GM18867 (cell line): ENCODE results near the gene AQP11.
A peak's percentile ranks its signal among the peaks of the same experiment; 100 is the strongest.
"Not testable (repeated sequence)": the region's sequence is repeated elsewhere in the genome, so short reads cannot be mapped to it uniquely, and the experiment has no call there.

Experiments
- ATAC-seq: cut with Tn5 transposase; IDR thresholded peaks from one replicate; pipeline ENCODE4 v1.9.1; 2021; ENCODE audit warnings: mild to moderate bottlenecking, moderate library complexity; ENCODE audit not compliant: unreplicated experiment

The AQP11 gene, protein sequence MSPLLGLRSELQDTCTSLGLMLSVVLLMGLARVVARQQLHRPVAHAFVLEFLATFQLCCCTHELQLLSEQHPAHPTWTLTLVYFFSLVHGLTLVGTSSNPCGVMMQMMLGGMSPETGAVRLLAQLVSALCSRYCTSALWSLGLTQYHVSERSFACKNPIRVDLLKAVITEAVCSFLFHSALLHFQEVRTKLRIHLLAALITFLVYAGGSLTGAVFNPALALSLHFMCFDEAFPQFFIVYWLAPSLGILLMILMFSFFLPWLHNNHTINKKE

GRCh38 chr11:77589521-77590193 lies at the start of gene AQP11:
AQP11 (plus strand) TSS chr11:77589953; CDS start chr11:77589993, 40 bp downstream.
- ATAC-seq, result peak; percentile 89

GRCh38 chr11:77542296-77542695 lies 47.5 kb upstream of the AQP11 start:
- no peak for ATAC-seq

DNA sequence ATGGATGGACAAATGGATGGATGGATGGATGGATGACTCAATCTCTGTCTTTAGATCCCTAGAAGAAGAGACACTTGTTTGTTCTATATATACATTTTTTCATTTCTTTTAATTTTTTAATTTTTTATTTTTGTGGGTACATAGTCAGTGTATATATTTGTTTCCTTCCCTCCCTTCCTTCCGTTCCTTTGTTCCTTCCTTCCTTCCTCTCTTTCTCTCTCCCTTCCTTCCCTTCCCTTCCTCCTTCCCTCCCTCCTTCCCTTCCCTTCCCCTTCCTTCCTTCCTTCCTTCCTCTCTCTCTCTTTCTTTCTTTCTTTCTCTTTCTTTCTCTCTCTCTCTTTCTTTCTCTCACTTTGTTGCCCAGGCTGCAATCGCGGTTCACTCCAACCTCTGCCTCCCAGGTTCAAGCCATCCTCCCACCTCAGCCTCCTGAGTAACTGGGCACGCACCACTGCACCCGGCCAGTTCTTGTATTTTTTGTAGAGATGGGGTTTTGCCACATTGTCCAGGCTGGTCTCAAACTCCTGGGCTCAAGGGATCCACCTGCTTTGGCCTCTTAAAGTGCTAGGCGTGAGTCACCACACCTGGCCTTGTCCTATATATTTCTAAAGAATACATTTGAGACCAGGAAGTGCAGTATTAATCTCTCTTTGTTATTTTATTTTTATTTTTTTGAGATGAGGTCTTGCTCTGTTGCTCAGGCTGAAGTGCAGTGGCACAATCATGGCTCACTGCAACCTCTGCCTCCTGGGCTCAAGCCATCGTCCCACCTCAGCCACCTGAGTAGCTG lies 42.5 kb upstream of the AQP11 start:
- ATAC-seq, result no peak

GRCh38 chr11:77547863-77548551 lies 41.7 kb upstream of the AQP11 start:
- ATAC-seq, result no peak

DNA sequence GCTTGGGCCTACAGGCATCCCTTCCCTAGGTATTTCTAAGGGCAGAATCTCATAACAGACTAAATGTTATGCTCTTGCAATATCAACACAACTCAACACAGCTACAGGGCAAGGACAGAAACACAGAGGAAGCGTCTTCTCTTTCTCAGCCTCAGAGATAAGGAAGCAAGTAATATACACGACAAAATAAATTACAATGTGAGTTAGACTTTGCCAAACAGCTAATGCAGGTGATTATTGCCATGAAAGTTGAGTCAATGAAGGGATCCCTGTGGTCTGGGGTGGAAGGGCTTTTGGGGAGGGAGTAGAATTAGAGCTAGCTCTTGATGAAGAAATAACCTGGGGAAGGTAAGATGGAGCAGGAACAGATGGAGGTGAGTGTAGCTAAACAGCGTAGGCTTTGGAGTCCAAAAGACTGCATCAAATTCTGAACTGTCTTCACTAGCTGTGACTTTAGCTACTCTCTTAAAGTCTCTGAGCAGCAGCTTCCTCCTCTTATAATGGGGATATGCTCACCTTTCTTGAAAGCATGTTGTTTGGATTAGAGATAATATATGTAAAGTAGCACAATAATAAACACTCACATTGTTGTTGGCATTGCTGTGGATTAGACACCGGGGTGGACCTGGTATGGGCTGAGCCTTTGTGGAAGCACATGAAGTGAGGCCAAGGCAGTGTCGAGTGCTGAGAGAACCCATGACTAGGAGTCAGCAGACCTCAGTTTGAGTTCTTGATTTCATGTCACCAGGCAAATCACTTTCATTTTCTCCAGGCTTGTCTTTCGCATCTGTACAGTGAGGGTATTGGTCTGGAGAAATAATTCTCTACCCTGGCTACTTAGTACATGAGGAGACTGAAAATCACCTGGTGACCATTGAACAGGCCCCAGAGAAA lies 41.0 kb upstream of the AQP11 start:
- ATAC-seq, result no peak

DNA sequence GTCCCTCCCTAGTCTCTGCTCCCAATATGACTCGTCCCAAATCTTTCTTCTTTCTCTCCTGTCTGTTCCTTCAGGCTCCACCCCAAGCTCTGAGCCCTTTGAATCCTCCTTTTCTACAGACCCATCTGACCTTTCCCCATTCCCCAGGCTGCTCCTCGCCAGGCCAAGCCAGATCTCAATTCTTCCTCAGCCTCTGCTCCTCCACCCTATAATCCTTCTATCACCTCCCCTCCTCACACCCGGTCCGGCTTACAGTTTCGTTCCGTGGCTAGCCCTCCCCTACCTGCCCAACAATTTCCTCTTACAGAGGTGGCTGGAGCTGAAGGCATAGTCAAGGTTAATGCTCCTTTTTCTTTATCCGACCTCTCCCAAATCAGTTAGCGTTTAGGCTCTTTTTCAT lies 38.3 kb upstream of the AQP11 start:
- ATAC-seq, result not testable (repeated sequence)

GRCh38 chr11:77557553-77557952 lies 32.2 kb upstream of the AQP11 start:
- no peak for ATAC-seq

DNA sequence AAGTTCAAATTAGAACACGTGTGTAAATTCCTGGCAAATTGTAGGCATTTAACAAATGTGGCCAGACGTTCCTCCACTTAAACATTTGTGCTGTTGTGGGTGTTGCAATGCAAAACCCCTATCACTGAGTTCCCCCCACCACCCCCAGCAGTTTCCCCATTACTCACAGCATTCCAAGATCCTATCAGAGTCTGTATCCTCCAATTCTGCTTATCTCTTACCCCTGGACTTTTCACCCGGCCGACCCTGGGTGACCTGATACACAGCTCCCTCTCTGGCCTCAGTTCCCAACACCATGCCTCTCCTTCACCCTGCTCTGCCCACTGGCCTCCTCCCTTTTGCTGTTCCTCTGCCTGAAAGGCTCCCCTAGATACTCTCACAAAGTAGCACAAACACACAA lies 31.4 kb upstream of the AQP11 start:
- ATAC-seq, result no peak

DNA sequence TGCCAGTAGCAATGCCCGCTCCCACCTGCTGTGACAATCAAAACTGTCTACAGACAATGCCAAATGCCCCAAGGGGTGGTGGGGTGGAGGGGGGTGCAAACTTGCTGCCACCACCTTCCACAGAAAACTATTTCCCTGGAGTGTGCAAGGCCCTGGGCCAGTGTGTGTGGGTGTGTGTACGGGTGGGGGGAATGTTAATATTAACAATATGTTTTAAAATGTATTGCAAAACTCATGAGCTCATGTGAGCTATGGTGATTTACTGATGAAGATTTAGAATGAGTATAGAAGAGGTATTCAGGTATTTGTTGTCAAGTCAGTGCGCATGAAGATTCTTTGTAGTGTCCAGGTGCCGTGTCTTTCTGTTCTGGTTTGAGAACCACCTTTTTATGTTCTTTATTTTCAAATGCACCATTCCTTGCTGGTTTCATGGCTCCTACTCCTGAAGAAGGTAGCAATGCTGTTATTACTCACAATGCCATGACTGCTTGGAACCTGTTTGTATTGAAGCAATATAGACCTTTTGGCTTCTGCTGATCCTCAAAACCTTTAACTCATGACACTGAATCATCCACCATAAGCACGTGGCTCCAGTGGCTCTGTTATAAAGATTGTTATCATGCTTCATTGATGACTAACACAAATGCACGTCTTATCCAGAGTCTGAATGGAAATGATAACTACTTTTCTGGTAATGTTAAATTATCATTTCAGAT lies 29.9 kb upstream of the AQP11 start:
- ATAC-seq, result no peak

DNA sequence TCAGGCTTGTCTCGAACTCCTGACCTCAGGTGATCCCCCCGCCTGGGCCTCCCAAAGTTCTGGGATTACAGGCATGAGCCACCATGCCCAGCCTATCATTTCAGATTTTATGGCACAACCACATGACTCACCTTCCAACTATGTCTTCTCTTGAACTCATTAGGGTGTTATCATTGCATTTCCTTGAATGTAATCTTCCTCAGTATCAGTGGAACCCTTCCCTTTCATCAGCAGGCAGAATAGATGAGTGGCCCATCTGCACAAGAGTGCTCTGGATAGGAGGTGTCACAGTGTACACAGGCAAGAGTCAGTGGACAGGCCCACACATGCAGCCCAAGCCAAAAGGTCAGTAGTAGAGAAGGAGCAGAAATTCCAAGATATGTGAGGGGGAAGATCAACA lies 29.1 kb upstream of the AQP11 start:
- no peak for ATAC-seq

- no peak for ATAC-seq
Observed at GRCh38 chr11:77561257-77561656, 28.5 kb upstream of the AQP11 start.

- ATAC-seq, result no peak
Observed at GRCh38 chr11:77568306-77568705, 21.4 kb upstream of the AQP11 start.

DNA sequence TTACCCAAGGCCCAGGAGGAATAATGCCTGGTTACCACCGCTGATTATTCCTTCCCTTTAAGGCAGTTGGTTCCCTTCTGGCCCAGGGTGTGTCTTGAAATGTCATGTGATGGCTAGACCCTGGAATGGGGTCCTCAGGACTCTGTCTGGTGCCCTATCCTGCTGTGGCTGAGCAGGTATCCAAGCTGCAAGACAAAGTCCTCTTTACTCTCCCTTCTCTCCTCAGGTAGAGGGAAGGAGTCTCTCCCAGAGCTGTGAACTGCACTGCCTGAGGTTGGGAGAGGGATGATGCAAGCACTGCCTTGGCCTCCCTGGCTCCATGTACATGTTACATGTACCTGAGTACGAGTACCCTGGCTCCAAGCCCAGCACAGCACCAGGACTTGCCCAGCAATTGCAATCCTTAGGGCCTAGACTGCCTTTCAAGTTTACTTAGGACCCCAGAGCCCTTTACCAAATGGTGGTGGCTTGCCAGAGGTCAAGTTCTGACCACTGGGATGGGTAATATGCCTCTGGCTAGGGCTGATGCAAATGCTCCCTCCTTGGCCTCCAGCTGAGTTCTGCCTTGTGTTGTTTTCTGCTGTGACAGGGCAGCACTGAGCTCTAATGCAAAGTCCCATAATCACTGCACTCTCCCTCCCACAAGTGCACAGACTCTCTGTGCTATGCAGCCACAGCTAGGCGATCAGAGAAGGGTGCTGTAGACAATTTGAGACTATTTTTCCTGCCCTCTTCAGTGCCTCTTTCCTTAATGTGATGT lies 20.7 kb upstream of the AQP11 start:
- ATAC-seq, result no peak

DNA sequence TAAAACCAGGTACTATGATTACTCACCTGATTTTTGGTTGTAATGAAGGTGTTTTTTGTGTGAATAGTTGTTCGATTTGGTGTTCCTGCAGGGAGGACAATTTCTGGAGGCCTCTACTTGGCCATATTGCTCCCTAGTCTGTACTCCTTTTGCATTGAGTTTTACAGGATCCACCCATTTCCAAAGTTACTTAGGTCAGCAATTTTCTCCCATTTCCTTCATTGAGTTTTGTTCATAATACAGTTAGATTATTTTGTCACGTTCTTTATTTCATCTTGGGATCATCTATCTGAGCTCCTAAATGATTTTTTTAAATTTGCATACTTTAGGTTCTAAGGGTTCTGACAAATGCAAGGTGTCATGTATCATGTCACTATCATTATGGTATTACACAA lies 20.1 kb upstream of the AQP11 start:
- ATAC-seq, result no peak

- ATAC-seq, result not testable (repeated sequence)
Observed at GRCh38 chr11:77570896-77571295, 18.9 kb upstream of the AQP11 start.

GRCh38 chr11:77575428-77575827 lies 14.3 kb upstream of the AQP11 start:
- not testable (repeated sequence) for ATAC-seq

DNA sequence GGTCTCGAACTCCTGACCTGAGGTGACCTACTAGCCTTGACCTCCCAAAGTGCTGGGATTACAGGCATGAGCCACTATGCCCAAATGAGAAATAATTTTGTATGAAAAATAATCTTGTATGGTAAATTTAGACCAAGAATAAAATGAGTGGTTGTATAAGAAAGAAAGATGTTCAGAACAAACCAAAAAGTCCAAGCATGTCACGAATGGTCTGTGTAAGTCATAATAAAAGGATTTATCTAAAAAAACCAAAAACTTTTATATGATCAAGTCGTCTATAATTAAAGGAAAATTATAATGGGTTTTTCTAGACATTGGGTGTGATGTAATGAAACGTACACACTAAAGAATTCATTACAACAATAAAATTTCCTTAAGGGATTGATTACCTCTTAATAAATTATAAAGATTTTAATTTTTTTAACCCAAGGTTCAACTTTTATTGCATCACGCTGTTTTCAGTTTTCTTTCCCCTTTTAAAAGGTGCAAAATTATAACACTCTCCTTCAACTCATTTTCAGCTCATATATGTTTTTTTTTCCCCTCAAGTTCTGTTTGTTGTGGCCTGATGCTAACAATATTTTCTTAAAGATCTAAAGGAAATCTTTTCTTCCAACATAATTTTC lies 8.9 kb upstream of the AQP11 start:
- ATAC-seq, result no peak

DNA sequence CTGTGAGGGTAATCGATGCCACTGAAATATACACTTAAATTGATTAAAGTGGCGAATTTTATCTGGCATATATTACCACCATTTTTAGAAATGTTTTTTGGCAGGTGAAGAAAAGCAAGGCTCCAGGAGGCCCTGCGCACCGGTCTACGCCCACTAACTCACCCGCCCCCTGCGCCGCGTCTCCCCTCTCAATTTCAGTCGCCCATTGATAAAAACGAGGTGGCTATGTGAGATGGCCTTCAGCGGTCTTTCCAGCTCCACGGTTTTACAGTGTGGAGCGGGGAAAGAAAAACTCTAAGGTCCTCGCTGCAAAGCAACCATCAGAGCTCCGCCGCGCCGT lies 602 bp upstream of the AQP11 start:
- ATAC-seq, result peak; percentile 30
